ENCODE results near the gene GDPD3. TPM values are rescaled to one million over a fixed set of nuclear protein-coding genes. Genes with fewer than 3 reads are reported as not detected.
"Not testable (repeated sequence)": the region's sequence is repeated elsewhere in the genome, so short reads cannot be mapped to it uniquely, and the experiment has no call there.

Gene GDPD3
- total RNA-seq, 2 experiments from 2014 or later = 9.1 to 10.3 TPM

GRCh38 chr16:30142672-30143346 lies 29.5 kb upstream of the GDPD3 start:
- Mint-ChIP-seq H3K9me3 (no peaks in the 10 kb centered on the region), H3K36me3 (ENCODE audit: low read depth) (no peaks in the 10 kb centered on the region), H3K4me1 (ENCODE audit: low read depth) (peaks cover 23% of the 10 kb centered on the region), H3K27ac (no peak overlapping the region), H3K4me3 (no peak overlapping the region), H3K27me3 (ENCODE audit: low read depth) (no peaks in the 10 kb centered on the region)
- peak; percentile 36 for DNase-seq
- intact Hi-C loops (cut with micrococcal nuclease) = no loop called here
- CTCF ChIA-PET = interaction anchor here (0.6 to 1.8 kb wide), 5 partner anchors 8 to 1164 kb away, joined by 3 to 8 read pairs (median 4); no protein-coding TSS in a partner anchor

- no peak overlapping the region for H3K4me3 Mint-ChIP-seq
- no peak overlapping the region for H3K27ac Mint-ChIP-seq
- no peaks in the 10 kb centered on the region for H3K9me3 Mint-ChIP-seq
- H3K27me3 Mint-ChIP-seq (ENCODE audit: low read depth) = no peaks in the 10 kb centered on the region
- CTCF ChIA-PET = interaction anchor here (0.6 to 1.8 kb wide), 2 partner anchors 14 to 44 kb away, joined by 3 to 8 read pairs; no protein-coding TSS in a partner anchor
- intact Hi-C loops (cut with micrococcal nuclease) = no loop called here
- H3K36me3 Mint-ChIP-seq (ENCODE audit: low read depth) = no peaks in the 10 kb centered on the region
- no peak for DNase-seq
- H3K4me1 Mint-ChIP-seq (ENCODE audit: low read depth) = peaks cover 25% of the 10 kb centered on the region
Measured at GRCh38 chr16:30141750-30142149, 28.4 kb upstream of the GDPD3 start.

DNA sequence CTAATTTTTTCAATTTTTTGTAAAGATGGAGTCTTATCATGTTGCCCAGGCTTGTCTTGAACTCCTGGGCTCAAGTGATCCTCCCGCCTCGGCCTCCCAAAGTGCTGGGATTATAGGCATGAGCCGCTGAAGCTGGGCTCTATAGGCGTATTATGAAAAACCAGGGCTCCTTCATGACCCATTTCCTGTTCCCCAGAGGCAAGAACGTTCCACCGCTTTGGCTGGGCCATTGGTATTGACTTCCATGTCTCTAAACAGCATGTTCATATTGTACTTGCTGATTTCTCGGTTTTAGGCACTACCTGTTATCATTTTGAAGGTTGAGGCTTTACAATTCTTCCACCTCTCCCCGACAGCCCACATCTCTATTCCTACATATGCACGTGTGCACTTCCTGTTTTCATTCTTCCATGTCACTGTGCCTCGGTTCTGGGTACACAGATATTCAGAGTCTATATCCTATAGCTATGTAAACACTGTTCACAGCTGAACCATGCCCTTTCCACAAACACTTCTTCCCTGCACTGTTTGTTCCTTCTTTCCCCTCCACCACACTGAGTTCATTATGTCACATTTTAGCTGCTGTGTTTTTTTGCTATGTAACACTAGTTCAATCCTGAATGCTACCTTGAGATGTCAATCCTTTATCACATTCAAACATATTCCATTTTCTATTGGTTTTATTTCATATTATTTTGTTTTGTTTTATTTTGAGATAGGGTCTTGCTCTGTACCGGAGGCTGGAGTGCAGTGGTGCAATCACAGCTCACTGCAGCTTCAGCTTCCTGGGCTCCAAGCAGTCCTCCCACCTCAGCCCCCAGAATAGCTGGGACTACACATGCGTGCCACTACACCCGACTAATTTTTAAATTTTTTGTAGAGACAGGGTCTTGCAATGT lies 26.5 kb upstream of the GDPD3 start:
- peak; percentile 40 for DNase-seq
- H3K4me1 Mint-ChIP-seq (ENCODE audit: low read depth) = peaks cover 25% of the 10 kb centered on the region
- no peak overlapping the region for H3K4me3 Mint-ChIP-seq
- intact Hi-C loops (cut with micrococcal nuclease) = no loop called here
- peak overlapping the region; percentile 63 for H3K27ac Mint-ChIP-seq
- no peaks in the 10 kb centered on the region for H3K9me3 Mint-ChIP-seq
- H3K27me3 Mint-ChIP-seq (ENCODE audit: low read depth) = no peaks in the 10 kb centered on the region
- CTCF ChIA-PET = interaction anchor here (0.5 to 1.0 kb wide), 3 partner anchors 24 to 182 kb away, joined by 3 to 4 read pairs (median 3); no protein-coding TSS in a partner anchor
- no peaks in the 10 kb centered on the region for H3K36me3 Mint-ChIP-seq (ENCODE audit: low read depth)

DNA sequence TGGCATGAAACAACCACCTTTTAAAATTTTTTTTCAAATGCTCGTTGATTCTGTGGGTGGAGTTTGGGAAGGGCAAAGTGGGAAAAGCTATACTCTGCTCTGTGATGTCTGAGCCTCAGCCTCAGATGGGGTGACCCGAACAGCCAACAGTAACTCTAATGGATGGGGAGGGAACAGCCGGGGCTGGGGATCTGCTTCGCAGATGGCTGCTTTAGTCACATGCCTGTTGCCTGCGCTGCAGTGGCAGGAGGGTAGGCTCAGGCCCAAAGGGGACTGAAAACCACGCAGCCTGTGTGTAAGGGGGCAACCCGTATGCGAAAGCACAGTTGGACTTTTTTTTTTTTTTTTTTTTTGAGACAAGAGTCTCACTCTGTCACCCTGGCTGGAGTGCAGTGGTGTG lies 24.6 kb upstream of the GDPD3 start:
- H3K4me3 Mint-ChIP-seq = no peak overlapping the region
- H3K27ac Mint-ChIP-seq = no peak overlapping the region
- intact Hi-C loops (cut with micrococcal nuclease) = no loop called here

GRCh38 chr16:30136971-30137605 lies 23.8 kb upstream of the GDPD3 start:
- H3K27ac Mint-ChIP-seq = no peak overlapping the region
- H3K36me3 Mint-ChIP-seq (ENCODE audit: low read depth) = no peaks in the 10 kb centered on the region
- no peaks in the 10 kb centered on the region for H3K27me3 Mint-ChIP-seq (ENCODE audit: low read depth)
- CTCF ChIA-PET = interaction anchor here (0.8 to 1.6 kb wide), 2 partner anchors 15 to 25 kb away, joined by 7 to 8 read pairs; partner anchors contain the start of gene GDPD3
- intact Hi-C loops (cut with micrococcal nuclease) = no loop called here
- H3K4me1 Mint-ChIP-seq (ENCODE audit: low read depth) = peaks cover 16% of the 10 kb centered on the region
- no peak overlapping the region for H3K4me3 Mint-ChIP-seq
- no peaks in the 10 kb centered on the region for H3K9me3 Mint-ChIP-seq
- DNase-seq = no peak

More for the DNA sequence above, 24.6 kb upstream of the GDPD3 start:
- Mint-ChIP-seq H3K9me3 (no peaks in the 10 kb centered on the region), H3K36me3 (ENCODE audit: low read depth) (no peaks in the 10 kb centered on the region), H3K27me3 (ENCODE audit: low read depth) (no peaks in the 10 kb centered on the region), H3K4me1 (ENCODE audit: low read depth) (peaks cover 19% of the 10 kb centered on the region)
- CTCF ChIA-PET = interaction anchor here (0.7 to 1.6 kb wide), 2 partner anchors 23 to 25 kb away, joined by 3 to 8 read pairs; partner anchors contain the start of gene GDPD3
- no peak for DNase-seq

DNA sequence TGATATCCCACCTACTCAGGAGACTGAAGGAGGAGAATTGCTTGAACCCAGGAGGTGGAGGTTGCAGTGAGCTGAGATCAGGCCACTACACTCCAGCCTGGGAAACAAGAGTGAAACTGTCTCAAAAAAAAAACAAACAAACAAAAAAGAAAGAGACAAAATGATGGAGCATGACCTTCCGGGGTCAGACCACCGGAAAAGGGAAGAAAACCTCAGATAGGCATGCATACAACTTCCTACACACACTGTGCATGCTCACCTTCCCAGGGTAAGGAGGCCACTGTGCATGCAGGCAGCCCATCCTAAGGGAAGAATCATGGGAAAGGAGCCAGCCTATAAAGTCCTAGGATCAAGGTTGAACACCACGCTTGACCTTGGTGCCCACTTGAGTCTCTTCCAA lies 19.3 kb upstream of the GDPD3 start:
- CTCF ChIA-PET = no interaction called here
- no peak for DNase-seq
- H3K9me3 Mint-ChIP-seq = no peaks in the 10 kb centered on the region
- peaks cover 7% of the 10 kb centered on the region for H3K4me1 Mint-ChIP-seq (ENCODE audit: low read depth)
- no peak overlapping the region for H3K4me3 Mint-ChIP-seq
- no peak overlapping the region for H3K27ac Mint-ChIP-seq
- intact Hi-C loops (cut with micrococcal nuclease) = no loop called here
- no peaks in the 10 kb centered on the region for H3K27me3 Mint-ChIP-seq (ENCODE audit: low read depth)
- no peaks in the 10 kb centered on the region for H3K36me3 Mint-ChIP-seq (ENCODE audit: low read depth)

- Mint-ChIP-seq H3K27ac (peak overlapping the region; percentile 46), H3K4me1 (ENCODE audit: low read depth) (peaks cover 4% of the 10 kb centered on the region), H3K27me3 (ENCODE audit: low read depth) (no peaks in the 10 kb centered on the region), H3K9me3 (no peaks in the 10 kb centered on the region), H3K36me3 (ENCODE audit: low read depth) (no peaks in the 10 kb centered on the region), H3K4me3 (no peak overlapping the region)
- CTCF ChIA-PET = interaction anchor here (0.6 kb wide), 2 partner anchors 44 to 48 kb away, joined by 3 to 4 read pairs; no protein-coding TSS in a partner anchor
- intact Hi-C loops (cut with micrococcal nuclease) = loop anchor here (2.0 kb wide), 1 partner anchor 35 kb away; the partner anchor contains the start of gene YPEL3
- DNase-seq = no peak
Measured at GRCh38 chr16:30131869-30132475, 18.6 kb upstream of the GDPD3 start.

- Mint-ChIP-seq H3K27me3 (ENCODE audit: low read depth) (no peaks in the 10 kb centered on the region), H3K27ac (no peak overlapping the region), H3K4me1 (ENCODE audit: low read depth) (peaks cover 7% of the 10 kb centered on the region), H3K4me3 (no peak overlapping the region), H3K36me3 (ENCODE audit: low read depth) (no peaks in the 10 kb centered on the region), H3K9me3 (no peaks in the 10 kb centered on the region)
- DNase-seq = no peak
- intact Hi-C loops (cut with micrococcal nuclease) = no loop called here
- CTCF ChIA-PET = interaction anchor here (1.7 kb wide), 1 partner anchor 16 kb away, joined by 4 read pairs; no protein-coding TSS in a partner anchor
Measured at GRCh38 chr16:30127993-30128392, 14.7 kb upstream of the GDPD3 start.

- peaks cover 21% of the 10 kb centered on the region for H3K4me1 Mint-ChIP-seq (ENCODE audit: low read depth)
- H3K9me3 Mint-ChIP-seq; H3K36me3 Mint-ChIP-seq (ENCODE audit: low read depth); CTCF ChIA-PET; H3K27me3 Mint-ChIP-seq (ENCODE audit: low read depth); H3K4me3 Mint-ChIP-seq; intact Hi-C loops (cut with micrococcal nuclease); DNase-seq; H3K27ac Mint-ChIP-seq: not testable (repeated sequence)
Measured at GRCh38 chr16:30125690-30126089, 12.4 kb upstream of the GDPD3 start.

- CTCF ChIA-PET = no interaction called here
- H3K4me1 Mint-ChIP-seq (ENCODE audit: low read depth) = peaks cover 25% of the 10 kb centered on the region
- no peak for DNase-seq
- intact Hi-C loops (cut with micrococcal nuclease) = loop anchor here (5.0 kb wide), 1 partner anchor 487 kb away; the partner anchor contains the start of gene ZNF689
- H3K4me3 Mint-ChIP-seq = no peak overlapping the region
- no peaks in the 10 kb centered on the region for H3K9me3 Mint-ChIP-seq
- no peaks in the 10 kb centered on the region for H3K27me3 Mint-ChIP-seq (ENCODE audit: low read depth)
- no peak overlapping the region for H3K27ac Mint-ChIP-seq
- no peaks in the 10 kb centered on the region for H3K36me3 Mint-ChIP-seq (ENCODE audit: low read depth)
Measured at GRCh38 chr16:30124985-30125379, 11.6 kb upstream of the GDPD3 start.

GRCh38 chr16:30122604-30123160 lies 9.3 kb upstream of the GDPD3 start:
- Mint-ChIP-seq H3K4me3 (peak overlapping the region; percentile 88), H3K36me3 (ENCODE audit: low read depth) (peaks cover 1% of the 10 kb centered on the region), H3K4me1 (ENCODE audit: low read depth) (peaks cover 30% of the 10 kb centered on the region), H3K27me3 (ENCODE audit: low read depth) (no peaks in the 10 kb centered on the region), H3K27ac (peak overlapping the region; percentile 85), H3K9me3 (no peaks in the 10 kb centered on the region)
- no peak for DNase-seq
- CTCF ChIA-PET = no interaction called here
- intact Hi-C loops (cut with micrococcal nuclease) = loop anchor here (1.0 to 5.0 kb wide), 4 partner anchors 26 to 490 kb away; partner anchors contain the start of genes YPEL3 and ZNF689
